Thymus (tissue), 11 donors: Measurements from ENCODE around the gene AEBP1. TPM values are rescaled to one million over a fixed set of nuclear protein-coding genes. Genes with fewer than 3 reads are reported as not detected.
"Not testable (repeated sequence)": the region's sequence is repeated elsewhere in the genome, so short reads cannot be mapped to it uniquely, and the experiment has no call there.

Experiments used
- DNase-seq, 9 donors: peaks; one replicate each; pipeline ENCODE4 v3.0.0-alpha.2; 2013; ENCODE audit warnings: low spot score in 9 of 9, low read depth in 6 of 9, missing footprints in 1 of 9
- H3K27ac ChIP-seq, 2 donors: one replicate each; pipeline ENCODE4 v1.5.1; 2013; ENCODE audit warnings: control low read depth in 1 of 2, low read depth in 1 of 2, low read length in 1 of 2, mild to moderate bottlenecking in 1 of 2, moderate library complexity in 1 of 2
- H3K27me3 ChIP-seq, 2 donors: one replicate each; pipeline ENCODE4 v1.5.1; 2013; ENCODE audit warnings: low read length in 1 of 2; ENCODE audit not compliant: control insufficient read depth in 2 of 2, insufficient read depth in 1 of 2
- H3K36me3 ChIP-seq, 2 donors: one replicate each; pipeline ENCODE4 v1.5.1; 2013; ENCODE audit warnings: low read length in 1 of 2, mild to moderate bottlenecking in 1 of 2, moderate library complexity in 1 of 2; ENCODE audit not compliant: control insufficient read depth in 2 of 2, insufficient read depth in 2 of 2
- H3K4me1 ChIP-seq, 2 donors: one replicate each; pipeline ENCODE4 v1.5.1; 2013; ENCODE audit warnings: low read length in 2 of 2; ENCODE audit not compliant: control insufficient read depth in 2 of 2, insufficient read depth in 2 of 2
- H3K4me3 ChIP-seq, 2 donors: one replicate each; pipeline ENCODE4 v1.5.1; 2013; ENCODE audit warnings: low read length in 2 of 2, control low read depth in 1 of 2, mild to moderate bottlenecking in 1 of 2
- H3K9me3 ChIP-seq, 2 donors: one replicate each; pipeline ENCODE4 v1.5.1; 2013; ENCODE audit warnings: low read length in 1 of 2, mild to moderate bottlenecking in 1 of 2; ENCODE audit not compliant: control insufficient read depth in 2 of 2, insufficient read depth in 1 of 2
- WGBS: extraction: QIAGEN DNeasy Blood & Tissue Kit; methylation state at CpG from one replicate; pipeline ENCODE4 v1.1.7; 2013; 5-methylcytosine and 5-hydroxymethylcytosine counted together
- polyA plus RNA-seq: library from polyadenylated mRNA; stranded (reverse); fragments of 200-250 nt; gene quantifications from one replicate; pipeline ENCODE4 v1.2.3, GENCODE V29; 2013
- total RNA-seq: library from RNA; stranded (reverse); fragments of 120-200 nt; gene quantifications from one replicate; pipeline ENCODE4 v1.2.4, GENCODE V29; 2013
- donor health status: healthy.

AEBP1 gene
- total and polyA plus RNA-seq, 2 donors: 57.4 to 126 TPM

DNA sequence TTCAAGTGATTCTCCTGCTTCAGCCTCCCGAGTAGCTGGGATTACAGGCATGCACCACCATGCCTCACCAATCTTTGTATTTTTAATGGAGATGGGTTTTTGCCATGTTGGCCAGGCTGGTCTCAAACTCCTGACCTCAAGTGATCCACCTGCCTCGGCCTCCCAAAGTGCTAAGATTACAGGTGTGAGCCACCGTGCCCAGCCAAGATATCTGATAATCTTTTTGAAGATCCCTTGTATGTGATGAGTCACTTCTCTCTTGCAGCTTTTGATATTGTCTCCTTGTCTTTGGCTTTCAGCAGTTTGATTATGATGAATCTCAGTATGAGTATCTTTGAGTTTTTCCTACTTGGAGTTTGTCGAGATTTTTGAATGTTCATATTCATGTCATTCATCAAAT lies 22.4 kb downstream of the AEBP1 start:
- H3K4me3 ChIP-seq, H3K27ac ChIP-seq, H3K27me3 ChIP-seq, DNase-seq, H3K36me3 ChIP-seq: not testable (repeated sequence)
- Histone ChIP-seq H3K9me3 (peaks cover 0 to 21% of the 10 kb centered on the region in 2 donors), H3K4me1 (peaks cover 18 to 48% of the 10 kb centered on the region in 2 donors)
- 97% methylated on average over 4 of the region's 4 CpGs for WGBS

- Histone ChIP-seq H3K27me3 (no peaks in the 10 kb centered on the region), H3K4me1 (peaks cover 22 to 48% of the 10 kb centered on the region in 2 donors), H3K36me3 (no peaks in the 10 kb centered on the region), H3K4me3 (no peak overlapping the region), H3K9me3 (peaks cover 0 to 21% of the 10 kb centered on the region in 2 donors), H3K27ac (no peak overlapping the region)
- no peak for DNase-seq
Measured at GRCh38 chr7:44127161-44127560, 23.0 kb downstream of the AEBP1 start.

GRCh38 chr7:44128721-44129582 lies 24.8 kb downstream of the AEBP1 start:
- Histone ChIP-seq H3K27me3 (no peaks in the 10 kb centered on the region), H3K27ac (no peak overlapping the region), H3K36me3 (no peaks in the 10 kb centered on the region), H3K9me3 (peaks cover 0 to 17% of the 10 kb centered on the region in 2 donors), H3K4me3 (no peak overlapping the region), H3K4me1 (peaks cover 19 to 44% of the 10 kb centered on the region in 2 donors)
- WGBS: 85% methylated on average over 6 of the region's 6 CpGs
- DNase-seq: no peak

DNA sequence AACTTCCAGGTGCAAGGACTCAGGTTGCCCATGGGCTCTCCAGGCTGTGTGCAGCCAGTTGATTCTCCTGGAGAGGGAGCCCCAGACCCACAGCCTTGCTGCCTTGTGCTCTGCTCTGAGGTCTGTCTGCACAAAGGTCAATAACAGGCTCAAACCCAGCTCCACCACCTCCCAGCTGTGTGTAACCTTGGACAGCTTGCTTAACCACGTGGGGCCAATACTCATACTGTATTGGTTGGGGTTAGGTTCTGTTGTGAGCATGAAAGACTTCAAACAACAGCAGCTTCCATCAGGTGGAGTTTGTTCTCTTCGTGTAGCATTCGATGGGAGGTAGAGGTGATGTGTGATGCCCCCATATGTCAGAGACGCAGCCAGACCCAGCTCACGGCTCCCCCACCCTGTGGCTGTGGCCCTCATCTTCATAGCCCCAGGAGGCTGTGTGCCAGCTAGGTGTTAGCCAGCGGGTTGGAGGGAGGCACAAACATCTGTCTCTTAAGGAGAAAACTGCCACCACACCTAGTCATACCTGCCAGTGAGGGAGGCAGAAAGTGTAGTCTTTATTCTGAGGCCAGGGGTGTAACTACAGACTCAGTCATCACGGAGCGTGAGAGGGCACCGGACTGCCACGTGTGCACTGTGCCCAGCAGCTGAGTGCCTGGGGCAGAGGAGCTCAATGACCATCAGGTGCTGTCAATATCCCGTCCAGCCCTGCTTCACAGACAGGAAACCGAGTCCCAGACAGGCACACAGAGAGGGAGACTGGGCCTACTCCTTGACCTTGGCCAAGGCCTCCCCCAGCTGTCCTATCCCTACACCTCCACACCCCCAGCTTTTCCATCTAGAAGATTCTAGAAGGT lies 27.3 kb downstream of the AEBP1 start:
- H3K4me3 ChIP-seq: no peak overlapping the region
- WGBS: 70% methylated on average over 12 of the region's 12 CpGs
- H3K36me3 ChIP-seq: no peaks in the 10 kb centered on the region
- H3K4me1 ChIP-seq: peaks cover 19 to 39% of the 10 kb centered on the region in 2 donors
- no peaks in the 10 kb centered on the region for H3K27me3 ChIP-seq
- H3K9me3 ChIP-seq: peaks cover 0 to 17% of the 10 kb centered on the region in 2 donors
- H3K27ac ChIP-seq: peak overlapping the region in 1 of 2 donors; percentile 89
- peak; percentile 36 to 84 (median 69) for DNase-seq

DNA sequence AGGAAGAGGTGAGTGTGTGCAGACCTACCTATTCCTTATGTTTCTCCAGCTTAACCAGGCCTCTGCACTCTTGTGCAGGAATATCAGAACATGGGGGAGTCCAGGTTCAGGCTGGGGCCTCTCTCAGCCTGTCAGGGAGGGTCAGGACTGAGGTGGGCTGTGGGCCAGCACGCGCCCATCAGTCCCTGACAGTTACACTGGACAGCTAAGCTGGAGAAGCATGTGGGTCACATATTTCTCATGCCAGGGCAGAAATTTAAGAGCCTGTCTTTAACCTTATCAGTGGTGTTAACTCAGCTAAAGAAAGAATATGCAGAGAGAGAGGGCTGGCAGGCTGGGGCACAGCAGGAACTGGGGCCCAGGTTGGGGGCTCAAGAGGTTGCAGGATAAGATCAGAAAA lies 27.9 kb downstream of the AEBP1 start:
- 91% methylated on average over 2 of the region's 2 CpGs for WGBS
- Histone ChIP-seq H3K27ac (peak overlapping the region in 1 of 2 donors; percentile 89), H3K27me3 (no peaks in the 10 kb centered on the region), H3K4me3 (no peak overlapping the region), H3K4me1 (peaks cover 19 to 39% of the 10 kb centered on the region in 2 donors), H3K36me3 (no peaks in the 10 kb centered on the region), H3K9me3 (peaks cover 0 to 16% of the 10 kb centered on the region in 2 donors)
- DNase-seq: peak in 1 of 9 donors; percentile 37

DNA sequence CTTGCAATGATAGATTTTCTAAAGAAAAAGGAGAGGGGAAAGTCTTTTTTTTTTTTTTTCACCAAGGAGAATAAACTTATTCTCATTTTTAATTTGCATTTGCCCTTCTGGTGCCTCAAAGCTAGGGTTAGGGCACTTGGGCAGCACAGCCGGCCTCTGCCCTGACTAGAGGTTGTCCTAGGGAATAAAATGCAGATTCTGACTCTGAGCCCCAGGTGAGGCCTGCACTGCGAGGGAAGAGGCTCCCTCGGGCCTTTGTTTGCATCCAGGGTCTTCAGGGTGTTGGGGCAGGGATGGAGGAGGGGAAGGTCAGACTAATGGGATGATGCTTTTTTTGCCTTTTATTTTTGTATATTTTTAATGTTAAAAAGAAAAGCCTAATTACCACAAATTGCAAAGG lies 29.1 kb downstream of the AEBP1 start:
- no peaks in the 10 kb centered on the region for H3K27me3 ChIP-seq
- no peak for DNase-seq
- H3K4me3 ChIP-seq: no peak overlapping the region
- no peak overlapping the region for H3K27ac ChIP-seq
- 97% methylated on average over 3 of the region's 3 CpGs for WGBS
- H3K36me3 ChIP-seq: no peaks in the 10 kb centered on the region
- peaks cover 19 to 47% of the 10 kb centered on the region in 2 donors for H3K4me1 ChIP-seq
- peaks cover 0 to 4% of the 10 kb centered on the region in 2 donors for H3K9me3 ChIP-seq

- H3K4me3 ChIP-seq: no peak overlapping the region
- H3K36me3 ChIP-seq: no peaks in the 10 kb centered on the region
- no peaks in the 10 kb centered on the region for H3K9me3 ChIP-seq
- H3K27ac ChIP-seq: no peak overlapping the region
- WGBS: 97% methylated on average over 4 of the region's 4 CpGs
- H3K4me1 ChIP-seq: peaks cover 19 to 37% of the 10 kb centered on the region in 2 donors
- H3K27me3 ChIP-seq: no peaks in the 10 kb centered on the region
- DNase-seq: no peak
Measured at GRCh38 chr7:44134943-44135628, 30.9 kb downstream of the AEBP1 start.

- Histone ChIP-seq H3K9me3 (no peaks in the 10 kb centered on the region), H3K27me3 (no peaks in the 10 kb centered on the region), H3K4me3 (no peak overlapping the region), H3K4me1 (peaks cover 8 to 20% of the 10 kb centered on the region in 2 donors), H3K36me3 (no peaks in the 10 kb centered on the region), H3K27ac (no peak overlapping the region)
- no peak for DNase-seq
- WGBS: 98% methylated on average over 5 of the region's 5 CpGs
Measured at GRCh38 chr7:44136731-44137130, 32.6 kb downstream of the AEBP1 start.
